ENCODE measurements around the gene TTC7B. TPM values are rescaled to one million over a fixed set of nuclear protein-coding genes. Genes with fewer than 3 reads are reported as not detected.

TTC7B gene
- polyA plus RNA-seq, 1 donor (not counting 4 experiments of a cell fraction or from before 2014, with no cell fraction given) = 21.4 TPM

DNA sequence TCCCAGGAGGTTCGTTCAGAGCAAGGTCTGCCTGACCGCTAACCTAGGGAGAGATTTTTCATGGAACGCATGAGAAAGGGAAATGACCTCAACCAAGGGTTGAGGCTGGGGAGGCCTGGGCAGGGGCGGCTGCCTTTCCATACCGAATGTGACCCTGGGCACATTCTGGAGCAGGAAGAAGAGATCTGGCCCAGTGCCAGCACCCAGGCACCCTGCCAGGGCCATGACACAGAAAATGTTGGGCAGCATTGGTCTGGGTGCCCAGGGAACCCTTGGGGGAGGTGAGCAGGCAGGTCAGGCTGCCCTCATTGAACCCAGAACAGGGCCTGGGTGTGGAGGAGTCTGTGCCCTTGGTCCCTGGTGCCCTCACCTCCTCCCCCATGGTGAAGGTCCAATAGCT, 312.6 kb downstream of the TTC7B start:
- H3K27ac ChIP-seq (ENCODE audit: control insufficient read depth, insufficient read depth, low read length) = no peak overlapping the region
- no peaks in the 10 kb centered on the region for H3K36me3 ChIP-seq (ENCODE audit: control insufficient read depth in 2 of 2, extremely low read depth in 1 of 2, insufficient read depth in 2 of 2, low read length in 2 of 2)
- DNase-seq (ENCODE audit: low read depth, low spot score) (no peak), FAIRE-seq (no peak)
- H3K27me3 ChIP-seq (ENCODE audit: control insufficient read depth, extremely low read depth, insufficient read depth, low read length) = peaks cover 23% of the 10 kb centered on the region
- TF ChIP-seq EZH2 (IDR thresholded peaks at IDR 0.05; ENCODE audit: low read length) = no peak
- TF ChIP-seq, protein P1, sequence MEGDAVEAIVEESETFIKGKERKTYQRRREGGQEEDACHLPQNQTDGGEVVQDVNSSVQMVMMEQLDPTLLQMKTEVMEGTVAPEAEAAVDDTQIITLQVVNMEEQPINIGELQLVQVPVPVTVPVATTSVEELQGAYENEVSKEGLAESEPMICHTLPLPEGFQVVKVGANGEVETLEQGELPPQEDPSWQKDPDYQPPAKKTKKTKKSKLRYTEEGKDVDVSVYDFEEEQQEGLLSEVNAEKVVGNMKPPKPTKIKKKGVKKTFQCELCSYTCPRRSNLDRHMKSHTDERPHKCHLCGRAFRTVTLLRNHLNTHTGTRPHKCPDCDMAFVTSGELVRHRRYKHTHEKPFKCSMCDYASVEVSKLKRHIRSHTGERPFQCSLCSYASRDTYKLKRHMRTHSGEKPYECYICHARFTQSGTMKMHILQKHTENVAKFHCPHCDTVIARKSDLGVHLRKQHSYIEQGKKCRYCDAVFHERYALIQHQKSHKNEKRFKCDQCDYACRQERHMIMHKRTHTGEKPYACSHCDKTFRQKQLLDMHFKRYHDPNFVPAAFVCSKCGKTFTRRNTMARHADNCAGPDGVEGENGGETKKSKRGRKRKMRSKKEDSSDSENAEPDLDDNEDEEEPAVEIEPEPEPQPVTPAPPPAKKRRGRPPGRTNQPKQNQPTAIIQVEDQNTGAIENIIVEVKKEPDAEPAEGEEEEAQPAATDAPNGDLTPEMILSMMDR (optimal IDR thresholded peaks at IDR 0.05 in 1 of 3, IDR thresholded peaks at IDR 0.05 in 1 of 3, conservative IDR thresholded peaks at IDR 0.05 in 1 of 3; ENCODE audit: extremely low read depth in 1 of 3, insufficient read depth in 2 of 3, low read length in 3 of 3) = no peak
- no peaks in the 10 kb centered on the region for H3K9me3 ChIP-seq (ENCODE audit: control insufficient read depth, low read depth, low read length)
- H3K4me1 ChIP-seq (ENCODE audit: control insufficient read depth, extremely low read depth, insufficient read depth, low read length) = peaks cover 6% of the 10 kb centered on the region
- no peaks in the 10 kb centered on the region for H4K20me1 ChIP-seq (ENCODE audit: control insufficient read depth, extremely low read depth, insufficient read depth, low read length)
- no peaks in the 10 kb centered on the region for H3K79me2 ChIP-seq (ENCODE audit: control insufficient read depth, insufficient read depth, low read length)
- no peaks in the 10 kb centered on the region for H3K9me1 ChIP-seq (ENCODE audit: control insufficient read depth, extremely low read depth, insufficient read depth, low read length)
- no peak overlapping the region for H3K9ac ChIP-seq (ENCODE audit: control insufficient read depth, extremely low read depth, insufficient read depth, low read length)
- H3K4me3 ChIP-seq (ENCODE audit: control insufficient read depth in 2 of 3, extremely low read depth in 1 of 3, insufficient read depth in 2 of 3, low read depth in 1 of 3, low read length in 3 of 3) = no peak overlapping the region
- dilution Hi-C loops (cut with MboI; ENCODE audit: extremely low pct_ligation_motif_present, low sequenced_read_pairs) = no loop called here
- no peak overlapping the region for H2AFZ ChIP-seq (ENCODE audit: control insufficient read depth, low read length)
- H3K4me2 ChIP-seq (ENCODE audit: control insufficient read depth, extremely low read depth, insufficient read depth, low read depth, low read length) = no peak overlapping the region

DNA sequence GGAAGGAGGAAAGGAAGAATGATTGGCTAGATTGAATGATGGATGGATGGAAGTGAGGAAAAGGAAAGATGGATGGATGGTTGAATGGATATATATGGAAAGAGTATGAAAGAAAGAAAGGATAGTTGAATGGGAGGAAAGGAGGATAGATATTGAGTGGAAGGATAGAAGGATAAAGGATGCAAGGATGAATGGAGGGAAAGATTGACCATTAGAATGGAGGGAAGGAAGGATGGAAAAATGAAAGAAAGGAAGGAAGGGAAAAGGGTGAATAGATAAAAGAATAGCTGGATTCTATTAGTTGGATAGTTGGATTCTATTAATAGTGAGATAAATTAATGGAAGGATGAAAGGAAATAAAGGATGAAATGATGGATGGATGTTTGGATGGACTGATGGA, 313.5 kb downstream of the TTC7B start:
- Histone ChIP-seq H3K27me3 (ENCODE audit: control insufficient read depth, extremely low read depth, insufficient read depth, low read length) (peaks cover 17% of the 10 kb centered on the region), H2AFZ (ENCODE audit: control insufficient read depth, low read length) (no peak overlapping the region), H3K79me2 (ENCODE audit: control insufficient read depth, insufficient read depth, low read length) (no peaks in the 10 kb centered on the region), H3K36me3 (ENCODE audit: control insufficient read depth in 2 of 2, extremely low read depth in 1 of 2, insufficient read depth in 2 of 2, low read length in 2 of 2) (no peaks in the 10 kb centered on the region), H3K4me2 (ENCODE audit: control insufficient read depth, extremely low read depth, insufficient read depth, low read depth, low read length) (no peak overlapping the region), H3K27ac (ENCODE audit: control insufficient read depth, insufficient read depth, low read length) (no peak overlapping the region), H3K4me1 (ENCODE audit: control insufficient read depth, extremely low read depth, insufficient read depth, low read length) (no peaks in the 10 kb centered on the region), H3K9ac (ENCODE audit: control insufficient read depth, extremely low read depth, insufficient read depth, low read length) (no peak overlapping the region), H3K4me3 (ENCODE audit: control insufficient read depth in 2 of 3, extremely low read depth in 1 of 3, insufficient read depth in 2 of 3, low read depth in 1 of 3, low read length in 3 of 3) (no peak overlapping the region), H3K9me1 (ENCODE audit: control insufficient read depth, extremely low read depth, insufficient read depth, low read length) (no peaks in the 10 kb centered on the region), H3K9me3 (ENCODE audit: control insufficient read depth, low read depth, low read length) (no peaks in the 10 kb centered on the region), H4K20me1 (ENCODE audit: control insufficient read depth, extremely low read depth, insufficient read depth, low read length) (no peaks in the 10 kb centered on the region)
- dilution Hi-C loops (cut with MboI; ENCODE audit: extremely low pct_ligation_motif_present, low sequenced_read_pairs) = no loop called here
- DNase-seq (ENCODE audit: low read depth, low spot score) = no peak
- TF ChIP-seq EZH2 (IDR thresholded peaks at IDR 0.05; ENCODE audit: low read length) = no peak
- TF ChIP-seq, protein P1 (optimal IDR thresholded peaks at IDR 0.05 in 1 of 3, IDR thresholded peaks at IDR 0.05 in 1 of 3, conservative IDR thresholded peaks at IDR 0.05 in 1 of 3; ENCODE audit: extremely low read depth in 1 of 3, insufficient read depth in 2 of 3, low read length in 3 of 3) = no peak
- FAIRE-seq = no peak

Measured in keratinocyte (primary cell).